GM12872 (cell line): ENCODE data around the gene KRT8.

Experiments
- TF ChIP-seq, protein P1 (sequence below): IDR thresholded peaks from 3 replicates; pipeline ENCODE4 v1.5.1; 2011; ENCODE audit warnings: low read depth, mild to moderate bottlenecking, low read length, moderate library complexity; ENCODE audit not compliant: insufficient read depth

Gene KRT8

DNA sequence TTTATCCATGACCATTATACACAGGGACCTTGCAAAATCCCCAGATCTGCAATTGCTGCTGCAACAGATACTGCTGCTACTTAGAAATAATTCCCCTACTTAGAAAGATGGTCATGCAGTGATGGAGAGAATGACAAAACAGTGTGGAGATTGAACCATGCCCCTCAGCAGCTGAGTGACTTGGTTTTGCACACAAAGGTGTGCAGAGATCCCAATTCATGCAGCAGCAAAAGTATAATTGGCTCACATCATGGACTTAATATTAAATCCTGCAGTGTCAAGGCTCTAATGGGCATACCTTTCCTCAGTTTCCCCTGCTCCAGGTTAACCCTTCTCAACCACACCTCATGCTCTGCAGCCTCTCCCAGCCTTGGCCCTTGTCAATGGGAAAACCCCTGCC is 53.1 kb downstream of the KRT8 start:
- TF ChIP-seq, protein P1, sequence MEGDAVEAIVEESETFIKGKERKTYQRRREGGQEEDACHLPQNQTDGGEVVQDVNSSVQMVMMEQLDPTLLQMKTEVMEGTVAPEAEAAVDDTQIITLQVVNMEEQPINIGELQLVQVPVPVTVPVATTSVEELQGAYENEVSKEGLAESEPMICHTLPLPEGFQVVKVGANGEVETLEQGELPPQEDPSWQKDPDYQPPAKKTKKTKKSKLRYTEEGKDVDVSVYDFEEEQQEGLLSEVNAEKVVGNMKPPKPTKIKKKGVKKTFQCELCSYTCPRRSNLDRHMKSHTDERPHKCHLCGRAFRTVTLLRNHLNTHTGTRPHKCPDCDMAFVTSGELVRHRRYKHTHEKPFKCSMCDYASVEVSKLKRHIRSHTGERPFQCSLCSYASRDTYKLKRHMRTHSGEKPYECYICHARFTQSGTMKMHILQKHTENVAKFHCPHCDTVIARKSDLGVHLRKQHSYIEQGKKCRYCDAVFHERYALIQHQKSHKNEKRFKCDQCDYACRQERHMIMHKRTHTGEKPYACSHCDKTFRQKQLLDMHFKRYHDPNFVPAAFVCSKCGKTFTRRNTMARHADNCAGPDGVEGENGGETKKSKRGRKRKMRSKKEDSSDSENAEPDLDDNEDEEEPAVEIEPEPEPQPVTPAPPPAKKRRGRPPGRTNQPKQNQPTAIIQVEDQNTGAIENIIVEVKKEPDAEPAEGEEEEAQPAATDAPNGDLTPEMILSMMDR, result no peak

DNA sequence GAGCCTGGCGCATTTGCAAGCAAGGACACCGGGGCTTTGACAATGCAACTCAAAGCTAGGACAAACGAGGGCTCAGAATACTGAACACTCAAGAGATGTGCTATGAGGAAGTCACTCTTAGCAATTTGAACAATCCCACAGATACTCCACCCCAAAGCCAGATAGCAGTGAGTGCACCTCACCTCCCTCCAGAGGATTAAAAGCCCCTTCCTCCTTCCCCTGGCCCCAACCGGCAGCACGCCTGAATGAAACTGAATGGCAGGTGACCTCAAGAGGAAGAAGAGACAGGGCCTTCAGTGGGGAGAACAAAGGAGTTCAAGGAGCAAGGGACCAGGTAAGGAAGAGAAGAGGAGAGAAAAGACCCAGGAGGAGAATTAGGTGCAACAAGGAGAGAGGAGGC is 54.2 kb downstream of the KRT8 start:
- TF ChIP-seq, protein P1, result no peak

DNA sequence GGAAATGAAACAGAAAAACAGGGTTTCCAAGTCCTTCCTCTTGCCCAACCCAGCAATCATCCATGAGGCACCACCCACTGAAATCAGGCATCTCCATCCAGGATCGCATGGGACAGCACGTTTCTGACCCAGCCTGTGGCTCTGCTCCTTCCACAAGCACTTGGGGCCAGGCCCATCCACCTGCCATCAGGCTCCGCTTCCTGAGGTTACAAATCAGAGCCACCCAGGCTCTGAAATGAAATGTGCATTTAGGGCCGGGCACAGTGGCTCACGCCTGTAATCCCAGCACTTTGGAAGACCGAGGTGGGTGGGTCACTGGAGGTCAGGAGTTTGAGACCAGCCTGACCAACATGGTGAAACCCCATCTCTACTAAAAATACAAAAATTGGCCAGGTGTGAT is 55.4 kb downstream of the KRT8 start:
- TF ChIP-seq, protein P1, result no peak

DNA sequence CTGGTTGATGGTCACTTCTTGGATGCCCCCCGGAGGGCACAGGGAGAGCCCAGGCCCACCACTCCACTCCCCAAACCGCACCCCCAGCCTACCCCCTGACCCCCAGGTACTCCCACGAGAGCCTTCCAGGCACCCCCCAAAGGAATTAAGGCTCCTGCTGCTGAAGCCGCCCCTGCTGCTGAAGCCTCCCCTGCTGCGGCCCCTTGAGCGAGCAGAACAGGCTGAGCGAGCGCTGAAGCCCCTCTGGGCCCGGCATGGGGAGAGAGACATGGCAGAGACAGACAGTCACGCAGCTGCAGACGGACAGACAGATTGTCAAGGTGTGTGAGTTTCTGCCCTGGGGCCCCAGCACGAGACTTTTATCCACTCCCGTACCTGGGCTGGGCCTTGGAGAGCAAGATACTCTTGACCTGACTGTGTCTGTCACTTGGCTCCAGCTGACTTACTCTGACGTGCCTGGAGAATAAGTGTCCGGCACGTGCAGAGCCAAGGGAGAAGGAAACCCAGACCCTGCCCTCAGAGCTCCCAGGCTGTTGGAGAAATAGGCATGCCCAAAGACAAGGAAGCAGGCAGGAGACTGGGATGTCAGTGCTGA is 56.1 kb downstream of the KRT8 start, which contains the start of gene KRT78:
KRT78 (minus strand) TSS at position 334 of the 595 bp plus-strand sequence; CDS start at position 270, 64 bp downstream.
- TF ChIP-seq, protein P1, result no peak

DNA sequence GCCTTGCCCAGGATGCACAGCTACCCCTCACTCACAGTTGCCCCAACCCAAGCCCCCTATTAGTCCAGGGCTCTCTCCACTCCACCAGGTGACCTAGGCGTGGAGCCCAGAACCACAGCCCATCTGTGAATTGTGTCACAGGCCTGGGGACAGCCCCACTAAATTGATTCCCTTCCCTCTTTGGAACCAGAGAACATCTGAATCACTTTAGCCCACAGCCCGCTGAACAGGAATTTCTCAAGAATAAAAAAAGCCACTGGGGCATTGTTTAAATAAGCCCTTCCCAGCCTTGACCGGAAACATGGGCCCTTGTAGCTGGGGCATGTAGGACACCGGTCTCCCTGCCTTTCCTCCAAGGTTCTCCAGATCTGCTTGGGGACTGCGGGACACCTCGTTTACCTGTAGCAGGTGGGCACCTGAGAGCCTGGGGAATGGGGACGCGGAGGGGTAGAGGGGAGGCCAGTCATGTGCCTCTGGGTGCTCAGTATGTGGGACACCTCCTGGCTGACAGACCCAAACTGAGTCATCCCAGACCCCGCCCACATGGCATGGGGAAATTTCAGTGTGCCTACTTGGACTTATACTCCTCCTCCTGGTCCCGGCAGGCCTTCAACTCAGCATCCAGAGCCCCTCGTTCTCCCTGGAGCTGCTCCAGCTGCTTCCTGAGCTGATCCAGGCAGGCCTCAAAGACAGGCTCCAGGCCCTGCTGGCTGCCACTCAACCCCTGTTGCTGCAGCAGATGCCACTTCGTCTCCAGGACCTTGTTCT is 57.4 kb downstream of the KRT8 start:
- TF ChIP-seq, protein P1, result no peak
